Tibial nerve (tissue), 4 donors: Measurements from ENCODE around the gene FBXW5. TPM values are rescaled to one million over a fixed set of nuclear protein-coding genes. Genes with fewer than 3 reads are reported as not detected.

Source experiments
- DNase-seq, 2 donors: peaks; one replicate each; pipeline ENCODE4 v3.0.0-alpha.2; 2019; ENCODE audit warnings: low spot score in 2 of 2
- H3K27ac ChIP-seq, 4 donors: fragments of 200-600 bp; sonication (generic) in 3 of 4; one replicate each; pipeline ENCODE4 v1.5.1; 2017 to 2019; ENCODE audit warnings: mild to moderate bottlenecking in 1 of 4
- H3K27me3 ChIP-seq, 2 donors: fragments of 200-600 bp; sonication (generic) in 1 of 2; one replicate each; pipeline versions ENCODE4 v1.5.1 to v1.6.0; 2017 to 2019
- H3K36me3 ChIP-seq, 3 donors: fragments of 200-600 bp; sonication (generic); one replicate each; pipeline ENCODE4 v1.5.1; 2018 to 2019
- H3K4me1 ChIP-seq, 4 donors: fragments of 200-600 bp; sonication (generic) in 3 of 4; one replicate each; pipeline ENCODE4 v1.5.1; 2017 to 2019
- H3K4me3 ChIP-seq, 4 donors: fragments of 200-600 bp; sonication (generic) in 3 of 4; one replicate each; pipeline ENCODE4 v1.5.1; 2017 to 2019; ENCODE audit warnings: mild to moderate bottlenecking in 1 of 4, moderate library complexity in 1 of 4
- H3K9me3 ChIP-seq, 4 donors: fragments of 200-600 bp; sonication (generic) in 3 of 4; one replicate each; pipeline ENCODE4 v1.5.1; 2017 to 2019
- EP300 ChIP-seq, 2 donors: sonication (generic); formaldehyde crosslinking; IDR thresholded peaks; one replicate each; pipeline ENCODE4 v1.6.1; 2017; ENCODE audit warnings: antibody characterized with exemption in 2 of 2, mild to moderate bottlenecking in 1 of 2
- POLR2A ChIP-seq, 2 donors: fragments of 450-650 bp; IDR thresholded peaks; one replicate each; pipeline ENCODE4 v1.6.1; 2017; ENCODE audit warnings: antibody characterized with exemption in 2 of 2, mild to moderate bottlenecking in 2 of 2, moderate library complexity in 2 of 2
- WGBS, 2 donors: methylation state at CpG; one replicate each; pipeline ENCODE4 v1.1.5; 2018; 5-methylcytosine and 5-hydroxymethylcytosine counted together
- total RNA-seq, 4 donors: library from RNA; depleted of rRNA; stranded (reverse); fragments of >200 nt; gene quantifications; one replicate each; pipeline ENCODE4 v1.1.0, GENCODE V29; 2016
- TF ChIP-seq, protein P1 (sequence below), 5 experiments: fragments of 200-600 bp in 3 of 5; fragments of 450-650 bp in 2 of 5; sonication (generic) in 3 of 5; IDR thresholded peaks; one replicate each; pipeline ENCODE4 v1.5.1; 2016 to 2019; ENCODE audit warnings: antibody characterized with exemption in 5 of 5, mild to moderate bottlenecking in 3 of 5, moderate library complexity in 2 of 5

FBXW5 gene
- total RNA-seq, 4 donors from 2014 or later = 138 to 227 (median 193) TPM

DNA sequence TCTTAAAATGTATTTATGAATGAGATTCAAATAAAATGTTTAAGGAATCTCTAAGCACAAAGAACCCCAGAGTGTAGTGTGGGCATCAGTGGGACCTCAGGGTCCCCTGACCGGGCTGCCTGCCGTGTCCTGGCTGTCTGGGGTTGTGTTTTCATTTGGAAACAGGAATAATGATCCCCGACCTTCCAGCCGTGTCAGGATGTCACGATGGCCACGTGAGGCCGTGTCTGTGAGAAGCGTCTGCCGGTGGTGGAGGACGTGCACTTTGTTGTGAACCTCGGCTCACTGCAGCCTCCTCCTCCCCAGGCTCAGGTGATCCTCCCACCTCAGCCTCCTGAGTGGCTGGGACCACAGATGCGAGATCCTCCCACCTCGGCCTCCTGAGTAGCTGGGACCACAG, 53.9 kb downstream of the FBXW5 start:
- 81 to 85% methylated on average over 13 of the region's 13 CpGs for WGBS, 2 donors
- H3K36me3 ChIP-seq = peaks cover 0 to 30% (median 0%) of the 10 kb centered on the region in 3 donors
- no peaks in the 10 kb centered on the region for H3K27me3 ChIP-seq
- no peak for TF ChIP-seq POLR2A (IDR thresholded peaks at IDR 0.05)
- TF ChIP-seq EP300 (IDR thresholded peaks at IDR 0.05) = no peak
- TF ChIP-seq, protein P1, sequence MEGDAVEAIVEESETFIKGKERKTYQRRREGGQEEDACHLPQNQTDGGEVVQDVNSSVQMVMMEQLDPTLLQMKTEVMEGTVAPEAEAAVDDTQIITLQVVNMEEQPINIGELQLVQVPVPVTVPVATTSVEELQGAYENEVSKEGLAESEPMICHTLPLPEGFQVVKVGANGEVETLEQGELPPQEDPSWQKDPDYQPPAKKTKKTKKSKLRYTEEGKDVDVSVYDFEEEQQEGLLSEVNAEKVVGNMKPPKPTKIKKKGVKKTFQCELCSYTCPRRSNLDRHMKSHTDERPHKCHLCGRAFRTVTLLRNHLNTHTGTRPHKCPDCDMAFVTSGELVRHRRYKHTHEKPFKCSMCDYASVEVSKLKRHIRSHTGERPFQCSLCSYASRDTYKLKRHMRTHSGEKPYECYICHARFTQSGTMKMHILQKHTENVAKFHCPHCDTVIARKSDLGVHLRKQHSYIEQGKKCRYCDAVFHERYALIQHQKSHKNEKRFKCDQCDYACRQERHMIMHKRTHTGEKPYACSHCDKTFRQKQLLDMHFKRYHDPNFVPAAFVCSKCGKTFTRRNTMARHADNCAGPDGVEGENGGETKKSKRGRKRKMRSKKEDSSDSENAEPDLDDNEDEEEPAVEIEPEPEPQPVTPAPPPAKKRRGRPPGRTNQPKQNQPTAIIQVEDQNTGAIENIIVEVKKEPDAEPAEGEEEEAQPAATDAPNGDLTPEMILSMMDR (IDR thresholded peaks at IDR 0.05) = no peak
- H3K4me3 ChIP-seq = no peak overlapping the region
- no peak for DNase-seq
- H3K4me1 ChIP-seq = peaks cover 0 to 20% (median 14%) of the 10 kb centered on the region in 4 donors
- H3K27ac ChIP-seq = no peak overlapping the region
- no peaks in the 10 kb centered on the region for H3K9me3 ChIP-seq

Other genes with a start within 250 kb of the FBXW5 start
- 10 to 100 TPM in 2 of 4 donors, 1 to 10 TPM in 2; 5.4 to 37.9 (median 15.8) TPM for gene DIPK1B, start 232.2 kb downstream of the FBXW5 start, total RNA-seq
- 10 to 100 TPM in 2 of 4 donors, 1 to 10 TPM in 2; 7.6 to 47.5 (median 17.4) TPM for gene LCN10, start 201.8 kb downstream of the FBXW5 start, total RNA-seq
- 10 to 100 TPM; 14.2 to 70.0 (median 42.9) TPM for gene LCN6, start 196.2 kb downstream of the FBXW5 start, total RNA-seq
- under 1 TPM in 1 of 4 donors, not detected in 3; 0.39 TPM for gene LCN8, start 186.5 kb downstream of the FBXW5 start, total RNA-seq
- not detected for gene LCN15, start 180.2 kb downstream of the FBXW5 start, total RNA-seq
- 10 to 100 TPM; 60.7 to 70.8 (median 66.9) TPM for gene TMEM141, start 153.4 kb downstream of the FBXW5 start, total RNA-seq
- gene CCDC183, start 148.4 kb downstream of the FBXW5 start, total RNA-seq = 1 to 10 TPM; 1.5 to 5.1 (median 4.1) TPM
- 10 to 100 TPM; 63.0 to 74.5 (median 71.3) TPM for gene RABL6, start 136.8 kb downstream of the FBXW5 start, total RNA-seq
- 1 to 10 TPM; 2.0 to 3.9 (median 3.7) TPM for gene AJM1, start 102.3 kb downstream of the FBXW5 start, total RNA-seq
- 10 to 100 TPM; 42.6 to 71.0 (median 66.7) TPM for gene PHPT1, start 95.3 kb downstream of the FBXW5 start, total RNA-seq
- gene MAMDC4, start 92.4 kb downstream of the FBXW5 start, total RNA-seq = 1 to 10 TPM; 1.5 to 8.1 (median 4.4) TPM
- 100 to 1,000 TPM; 251 to 337 (median 266) TPM for gene EDF1, start 78.4 kb downstream of the FBXW5 start, total RNA-seq
- 10 to 100 TPM in 3 of 4 donors, 1 to 10 TPM in 1; 5.0 to 10.8 (median 10.6) TPM for gene TRAF2, start 58.2 kb downstream of the FBXW5 start, total RNA-seq
- 1 to 10 TPM in 2 of 4 donors, not detected in 2; 3.3 to 5.1 TPM for gene C8G, start 505 bp upstream of the FBXW5 start, total RNA-seq
- 10 to 100 TPM in 2 of 4 donors, 1 to 10 TPM in 2; 2.4 to 16.8 (median 7.8) TPM for gene LCN12, start 7.5 kb upstream of the FBXW5 start, total RNA-seq
- gene PTGDS, start 32.8 kb upstream of the FBXW5 start, total RNA-seq = 1,000 to 10,000 TPM; 1,059 to 8,972 (median 6,550) TPM
- gene LCNL1, start 38.3 kb upstream of the FBXW5 start, total RNA-seq = 10 to 100 TPM; 14.7 to 86.3 (median 64.3) TPM
- 100 to 1,000 TPM in 1 of 4 donors, 10 to 100 TPM in 3; 65.7 to 142 (median 68.9) TPM for gene PAXX, start 47.7 kb upstream of the FBXW5 start, total RNA-seq
- 100 to 1,000 TPM in 1 of 4 donors, 10 to 100 TPM in 2, 1 to 10 TPM in 1; 1.2 to 120 (median 38.0) TPM for gene CLIC3, start 51.8 kb upstream of the FBXW5 start, total RNA-seq
- 100 to 1,000 TPM; 136 to 291 (median 196) TPM for gene ABCA2, start 83.5 kb upstream of the FBXW5 start, total RNA-seq
- gene FUT7, start 87.3 kb upstream of the FBXW5 start, total RNA-seq = under 1 TPM in 1 of 4 donors, not detected in 3; 0.60 TPM
- gene NPDC1, start 101.4 kb upstream of the FBXW5 start, total RNA-seq = 100 to 1,000 TPM in 3 of 4 donors, 10 to 100 TPM in 1; 80.6 to 269 (median 182) TPM
- gene ENTPD2, start 109.3 kb upstream of the FBXW5 start, total RNA-seq = 10 to 100 TPM in 3 of 4 donors, 1 to 10 TPM in 1; 7.0 to 21.0 (median 18.1) TPM
- gene SAPCD2, start 125.8 kb upstream of the FBXW5 start, total RNA-seq = under 1 TPM in 2 of 4 donors, not detected in 2; 0.22 to 0.90 TPM
- gene UAP1L1, start 132.8 kb upstream of the FBXW5 start, total RNA-seq = 10 to 100 TPM in 2 of 4 donors, 1 to 10 TPM in 2; 8.1 to 20.7 (median 12.3) TPM
- 10 to 100 TPM; 47.3 to 58.1 (median 52.1) TPM for gene MAN1B1, start 142.2 kb upstream of the FBXW5 start, total RNA-seq
- 100 to 1,000 TPM in 3 of 4 donors, 10 to 100 TPM in 1; 74.7 to 272 (median 145) TPM for gene DPP7, start 170.0 kb upstream of the FBXW5 start, total RNA-seq
- under 1 TPM in 1 of 4 donors, not detected in 3; 0.21 TPM for gene GRIN1, start 194.4 kb upstream of the FBXW5 start, total RNA-seq
- not detected for gene LRRC26, start 225.3 kb upstream of the FBXW5 start, total RNA-seq
- not detected for gene TMEM210, start 227.3 kb upstream of the FBXW5 start, total RNA-seq
- gene ANAPC2, start 243.8 kb upstream of the FBXW5 start, total RNA-seq = 10 to 100 TPM; 41.6 to 73.0 (median 58.9) TPM
- gene SSNA1, start 243.9 kb upstream of the FBXW5 start, total RNA-seq = 10 to 100 TPM; 37.3 to 73.9 (median 53.5) TPM